HepG2 (cell line): ENCODE results near the gene CBL. TPM values are rescaled to one million over a fixed set of nuclear protein-coding genes. Genes with fewer than 3 reads are reported as not detected.

Source experiments
- ATAC-seq: fragments of 200-7000 bp; cut with Tn5 transposase; 3 replicates; pipeline ENCODE4 v1.9.1; 2020; ENCODE audit warnings: mild to moderate bottlenecking, moderate library complexity
- BruUV-seq: library from RNA; stranded (reverse); fragments of 400-500 nt; replicated peaks from 2 replicates; lab custom pipeline; 2021; lab: Mats Ljungman, UMichigan
- CTCF ChIA-PET: fragments of 300-600 bp; formaldehyde crosslinking; extraction: SDS; loops from one replicate; lab custom pipeline; 2021; ENCODE audit warnings: low total read pairs, inconsistent platforms, low intra/inter-chr PET ratio; lab: Yijun Ruan, JAX
- POLR2A ChIA-PET: fragments of 350-600 bp; sonication (Branson Sonifier 250); formaldehyde crosslinking; loops from one replicate; lab custom pipeline; 2020; ENCODE audit warnings: antibody characterized with exemption, inconsistent platforms; lab: Yijun Ruan, JAX
- DNase-seq: peaks from one replicate; pipeline ENCODE4 v3.0.0-alpha.2; 2015; ENCODE audit warnings: low spot score
- FAIRE-seq: peaks from 3 replicates; lab custom pipeline; 2011; peaks lifted over from hg19 to GRCh38; lab: Jason Lieb, UNC
- H2AFZ ChIP-seq: one replicate; pipeline ENCODE4 v1.6.1; 2011; ENCODE audit warnings: low read length, inconsistent platforms
- H3K27ac ChIP-seq: fragments of 300-600 bp; 3 replicates; pipeline ENCODE4 v1.8.0; 2011; ENCODE audit warnings: mixed run types, mild to moderate bottlenecking, mixed read lengths, low read length, inconsistent platforms; ENCODE audit not compliant: insufficient read depth; ENCODE audit errors: extremely low read length
- H3K27me3 ChIP-seq, 2 experiments: fragments of 200-600 bp in 1 of 2; 2 replicates in 1 of 2; 3 replicates in 1 of 2; pipeline versions ENCODE4 v1.6.0 to v1.8.0; 2011; ENCODE audit warnings: low read length in 2 of 2, mild to moderate bottlenecking in 2 of 2, moderate library complexity in 2 of 2, inconsistent platforms in 1 of 2; ENCODE audit not compliant: insufficient read depth in 2 of 2, control insufficient read depth in 1 of 2
- H3K36me3 ChIP-seq, 2 experiments: fragments of 200-600 bp in 1 of 2; replicated peaks in 1 of 2; 2 replicates in 1 of 2; 3 replicates in 1 of 2; pipeline versions ENCODE4 v1.5.1 to v1.8.0; 2011; ENCODE audit warnings: low read length in 2 of 2, inconsistent platforms in 1 of 2; ENCODE audit not compliant: insufficient read depth in 2 of 2, control insufficient read depth in 1 of 2
- H3K4me1 ChIP-seq: 2 replicates; pipeline ENCODE4 v1.5.1; 2012; ENCODE audit warnings: low read length, inconsistent platforms; ENCODE audit not compliant: insufficient read depth
- H3K4me2 ChIP-seq: 2 replicates; pipeline ENCODE4 v1.6.0; 2011; ENCODE audit warnings: low read depth, low read length, inconsistent platforms
- H3K4me3 ChIP-seq, 3 experiments: fragments of 200-600 bp in 1 of 3; sonication (generic), shearing (Covaris generic) in 1 of 3; replicated peaks in 1 of 3; 2 replicates each; pipeline ENCODE4 v1.5.1; 2011 to 2016; ENCODE audit warnings: low read length in 3 of 3, inconsistent platforms in 2 of 3, low read depth in 2 of 3, mild to moderate bottlenecking in 2 of 3, control low read depth in 1 of 3, mixed read lengths in 1 of 3; ENCODE audit not compliant: insufficient read depth in 1 of 3
- H3K79me2 ChIP-seq: one replicate; pipeline ENCODE4 v1.6.1; 2011; ENCODE audit warnings: low read length, inconsistent platforms; ENCODE audit not compliant: insufficient read depth
- H3K9ac ChIP-seq: 2 replicates; pipeline ENCODE4 v1.6.0; 2011; ENCODE audit warnings: mild to moderate bottlenecking, low read depth, low read length, inconsistent platforms; ENCODE audit not compliant: insufficient read depth
- H3K9me3 ChIP-seq: 2 replicates; pipeline ENCODE4 v1.5.1; 2012; ENCODE audit warnings: mild to moderate bottlenecking, low read length
- H4K20me1 ChIP-seq: 2 replicates; pipeline ENCODE4 v1.6.0; 2011; ENCODE audit warnings: inconsistent platforms, mild to moderate bottlenecking, low read length, moderate library complexity; ENCODE audit not compliant: insufficient read depth
- ATAD3A ChIP-seq: sonication (generic); formaldehyde crosslinking; IDR thresholded peaks from 2 replicates; pipeline ENCODE4 v1.4.0; 2020; ENCODE audit warnings: missing genetic modification reagents
- ATF1 ChIP-seq: IDR thresholded peaks from 2 replicates; pipeline ENCODE4 v1.6.1; 2016; ENCODE audit warnings: mild to moderate bottlenecking, control low read depth
- DNMT1 ChIP-seq: sonication (generic); formaldehyde crosslinking; IDR thresholded peaks from 2 replicates; pipeline ENCODE4 v1.5.1; 2020; ENCODE audit warnings: mild to moderate bottlenecking, missing genetic modification reagents
- EHMT2 ChIP-seq: fragments of 200-600 bp; sonication (generic); IDR thresholded peaks from 2 replicates; pipeline ENCODE4 v1.7.0; 2017; ENCODE audit warnings: antibody characterized with exemption, low read depth, low read length, borderline replicate concordance
- ERF ChIP-seq: IDR thresholded peaks from 2 replicates; pipeline ENCODE4 v1.6.1; 2018; ENCODE audit warnings: missing biosample characterization, missing genetic modification reagents
- MEF2D ChIP-seq: sonication (generic); formaldehyde crosslinking; IDR thresholded peaks from 2 replicates; pipeline ENCODE4 v1.5.1; 2020; ENCODE audit warnings: mild to moderate bottlenecking, missing genetic modification reagents
- MTA3 ChIP-seq: sonication (generic); formaldehyde crosslinking; IDR thresholded peaks from 2 replicates; pipeline ENCODE4 v1.4.0; 2020; ENCODE audit warnings: missing genetic modification reagents
- NR2F6 ChIP-seq, 2 experiments: IDR thresholded peaks; 2 replicates each; pipeline ENCODE4 v1.6.1; 2016; ENCODE audit warnings: antibody characterized with exemption in 1 of 2, mild to moderate bottlenecking in 1 of 2
- SNAPC5 ChIP-seq: sonication (generic); formaldehyde crosslinking; IDR thresholded peaks from 2 replicates; pipeline ENCODE4 v1.8.1; 2023; ENCODE audit warnings: mild to moderate bottlenecking, missing genetic modification reagents, borderline replicate concordance
- SPEN ChIP-seq: sonication (generic); formaldehyde crosslinking; IDR thresholded peaks from 2 replicates; pipeline ENCODE4 v1.5.1; 2020; ENCODE audit warnings: low read depth, mild to moderate bottlenecking, missing genetic modification reagents
- THAP8 ChIP-seq: sonication (generic); formaldehyde crosslinking; IDR thresholded peaks from 2 replicates; pipeline ENCODE4 v1.5.1; 2020; ENCODE audit warnings: missing genetic modification reagents, mild to moderate bottlenecking, borderline replicate concordance
- ZNF317 ChIP-seq: sonication (generic); formaldehyde crosslinking; IDR thresholded peaks from 2 replicates; pipeline ENCODE4 v1.5.0; 2020; ENCODE audit warnings: mild to moderate bottlenecking, missing genetic modification reagents
- ZNF432 ChIP-seq: sonication (generic); formaldehyde crosslinking; IDR thresholded peaks from 2 replicates; pipeline ENCODE4 v1.5.0; 2020; ENCODE audit warnings: missing genetic modification reagents, mild to moderate bottlenecking, borderline replicate concordance
- ZNF691 ChIP-seq: sonication (generic); formaldehyde crosslinking; IDR thresholded peaks from 2 replicates; pipeline ENCODE4 v1.4.0; 2020; ENCODE audit warnings: missing genetic modification reagents, low read depth, mild to moderate bottlenecking, borderline replicate concordance
- ZNF782 ChIP-seq: sonication (generic); formaldehyde crosslinking; IDR thresholded peaks from 2 replicates; pipeline ENCODE4 v1.4.0; 2020; ENCODE audit warnings: missing genetic modification reagents, mild to moderate bottlenecking, borderline replicate concordance
- ZNF891 ChIP-seq: sonication (generic); formaldehyde crosslinking; IDR thresholded peaks from 2 replicates; pipeline ENCODE4 v1.5.0; 2020; ENCODE audit warnings: mild to moderate bottlenecking, missing genetic modification reagents
- WGBS: methylation state at CpG from one replicate; pipeline ENCODE4 v1.1.6; 2017; ENCODE audit warnings: low lambda C conversion rate; 5-methylcytosine and 5-hydroxymethylcytosine counted together
- in situ Hi-C: cut with HindIII; loops from 2 replicates; pipeline ENCODE4 v1.10.0; 2017; ENCODE audit warnings: low pct_unique_long_range_greater_than_20kb; ENCODE audit not compliant: extremely low pct_ligation_motif_present
- intact Hi-C: fragments of 100-400 bp; cut with micrococcal nuclease; formaldehyde crosslinking; loops from one replicate; pipeline ENCODE4 v1.10.0; 2022; ENCODE audit not compliant: unreplicated experiment
- polyA plus RNA-seq, 8 experiments: library from polyadenylated mRNA; depleted of rRNA in 3 of 8; stranded (reverse) in 7 of 8; unstranded in 1 of 8; fragments of >200 nt; fragmentation: Illumina TruSeq in 4 of 8; extraction: Trizol in 4 of 8; gene quantifications; 2 replicates each; pipeline versions ENCODE4 v1.2.1 to v1.2.3, GENCODE V29; 2011 to 2016; ENCODE audit warnings: low read depth in 4 of 8, missing spikeins in 1 of 8, mixed read lengths in 1 of 8; ENCODE audit not compliant: insufficient read depth in 1 of 8
- total RNA-seq, 5 experiments: library from RNA; depleted of rRNA; stranded (reverse); fragments of >200 nt; fragmentation: Illumina TruSeq; extraction: Trizol; gene quantifications; 2 replicates each; pipeline ENCODE4 v1.2.3, GENCODE V29; 2016; ENCODE audit warnings: low read depth in 1 of 5

Gene CBL
- total and polyA plus RNA-seq, 2 of the 13 experiments (the other 11 are each of a cell fraction or from before 2014, with no cell fraction given): 6.6 to 7.4 TPM

- TF ChIP-seq ZNF691: no peak
These were observed 3.0 kb downstream of the CBL start (continued) for GRCh38 chr11:119209186-119209585.

- Histone ChIP-seq H4K20me1 (no peaks in the 10 kb centered on the region), H2AFZ (no peak overlapping the region), H3K4me3 (no peak overlapping the region), H3K27ac (no peak overlapping the region), H3K9ac (no peak overlapping the region), H3K27me3 (no peaks in the 10 kb centered on the region; a peak in 1 of 5 replicates), H3K79me2 (peaks cover 32% of the 10 kb centered on the region), H3K36me3 (no peaks in the 10 kb centered on the region), H3K4me2 (no peak overlapping the region), H3K9me3 (no peaks in the 10 kb centered on the region), H3K4me1 (peaks cover 29% of the 10 kb centered on the region)
- ATAC-seq (no peak), DNase-seq (no peak), FAIRE-seq (no peak)
- in situ Hi-C loops (no loop called here), intact Hi-C loops (no loop called here)
- ChIA-PET CTCF (no interaction called here), POLR2A (no interaction called here)
- 76% methylated on average over 3 of the region's 3 CpGs for WGBS
- TF ChIP-seq ERF (CRISPR knock-in tag) (no peak), THAP8 (CRISPR knock-in tag) (no peak), ZNF317 (CRISPR knock-in tag) (no peak), EHMT2 (no peak), SNAPC5 (CRISPR knock-in tag) (no peak), ATAD3A (CRISPR knock-in tag) (no peak), SPEN (CRISPR knock-in tag) (no peak), ZNF782 (CRISPR knock-in tag) (no peak), ATF1 (CRISPR knock-in tag) (no peak), MEF2D (no peak), ZNF891 (CRISPR knock-in tag) (no peak), MTA3 (no peak), ZNF432 (no peak), NR2F6 (IDR thresholded peaks at IDR 0.05) (no peak), NR2F6 (CRISPR knock-in tag; IDR thresholded peaks at IDR 0.05) (no peak), DNMT1 (CRISPR knock-in tag) (no peak)
- BruUV-seq: no TSS peak
These were observed 3.9 kb downstream of the CBL start for GRCh38 chr11:119210050-119210449.
